BLaER1 treated with 17β-estradiol and CSF1 and Interleukin-3, amounts not matched to agents 10 nM and 100 nM (cell line): Measurements from ENCODE around the gene ETDC.
"Not testable (repeated sequence)": the region's sequence is repeated elsewhere in the genome, so short reads cannot be mapped to it uniquely, and the experiment has no call there.

ENCODE experiments used
- H3K27ac ChIP-seq, 11 experiments: shearing (Covaris generic); formaldehyde crosslinking; 2 replicates each; pipeline ENCODE4 v1.8.1; 2022
- H3K27me3 ChIP-seq, 11 experiments: shearing (Covaris generic); formaldehyde crosslinking; 2 replicates each; pipeline ENCODE4 v1.8.1; 2022
- H3K36me3 ChIP-seq, 11 experiments: shearing (Covaris generic); formaldehyde crosslinking; 2 replicates each; pipeline ENCODE4 v1.8.1; 2022
- H3K4me1 ChIP-seq, 10 experiments: shearing (Covaris generic); formaldehyde crosslinking; 2 replicates each; pipeline ENCODE4 v1.8.1; 2022
- H3K4me2 ChIP-seq, 11 experiments: shearing (Covaris generic); formaldehyde crosslinking; 2 replicates each; pipeline ENCODE4 v1.8.1; 2022
- H3K4me3 ChIP-seq, 10 experiments: shearing (Covaris generic); formaldehyde crosslinking; 2 replicates each; pipeline ENCODE4 v1.8.1; 2022
- H3K9ac ChIP-seq, 11 experiments: shearing (Covaris generic); formaldehyde crosslinking; 2 replicates each; pipeline ENCODE4 v1.8.1; 2022
- H3K9me3 ChIP-seq, 11 experiments: shearing (Covaris generic); formaldehyde crosslinking; replicated peaks in 1 of 11; 2 replicates each; pipeline ENCODE4 v1.8.1; 2022
- H4K20me1 ChIP-seq, 11 experiments: shearing (Covaris generic); formaldehyde crosslinking; 2 replicates each; pipeline ENCODE4 v1.8.1; 2022
- Cebpa-rat ChIP-seq, 11 experiments: shearing (Covaris generic); IDR thresholded peaks; 2 replicates each; pipeline ENCODE4 v1.8.1; 2022

Gene ETDC

DNA sequence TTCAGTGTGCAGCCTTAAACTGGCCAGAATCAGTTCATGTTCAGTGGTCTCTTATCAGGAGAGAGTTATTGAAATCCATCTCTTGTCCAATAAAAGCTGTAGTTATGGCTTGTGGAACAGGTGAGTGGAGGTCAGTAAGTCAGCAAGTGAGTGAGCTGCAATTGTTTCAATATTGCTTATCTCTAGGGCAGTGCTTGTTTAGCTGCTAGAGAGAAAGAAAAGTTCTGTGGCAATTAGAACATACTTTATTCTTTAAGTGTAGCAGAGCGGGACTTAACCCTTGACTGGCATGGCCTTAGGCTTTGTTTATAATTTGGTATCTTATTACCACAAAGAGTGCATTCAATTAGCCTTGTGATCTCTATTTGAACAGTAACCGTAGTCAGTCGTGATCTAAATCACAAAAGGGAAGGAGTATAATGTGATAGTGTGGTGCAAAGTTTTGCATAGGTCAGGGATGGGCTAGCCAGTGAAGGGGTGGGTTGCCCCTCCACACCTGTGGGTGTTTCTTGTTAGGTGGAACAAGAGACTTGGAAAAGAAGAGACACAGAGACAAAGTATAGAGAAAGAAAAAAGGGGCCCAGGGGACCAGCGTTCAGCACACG lies 6.9 kb upstream of the ETDC start:
- Histone ChIP-seq H3K27ac (no peak overlapping the region), H3K27me3 (peaks cover 0 to 99% (median 82%) of the 10 kb centered on the region in 11 experiments), H3K9me3 (no peaks in the 10 kb centered on the region; a peak in 1 of 22 replicates), H3K4me2 (no peak overlapping the region), H3K4me3 (no peak overlapping the region), H3K4me1 (peaks cover 0 to 7% (median 4%) of the 10 kb centered on the region in 10 experiments; a peak in 6 of 20 replicates), H3K9ac (no peak overlapping the region), H3K36me3 (no peaks in the 10 kb centered on the region), H4K20me1 (peaks cover 0 to 24% (median 9%) of the 10 kb centered on the region in 11 experiments; a peak in 6 of 22 replicates)
- TF ChIP-seq Cebpa-rat (IDR thresholded peaks at IDR 0.05), result no peak

DNA sequence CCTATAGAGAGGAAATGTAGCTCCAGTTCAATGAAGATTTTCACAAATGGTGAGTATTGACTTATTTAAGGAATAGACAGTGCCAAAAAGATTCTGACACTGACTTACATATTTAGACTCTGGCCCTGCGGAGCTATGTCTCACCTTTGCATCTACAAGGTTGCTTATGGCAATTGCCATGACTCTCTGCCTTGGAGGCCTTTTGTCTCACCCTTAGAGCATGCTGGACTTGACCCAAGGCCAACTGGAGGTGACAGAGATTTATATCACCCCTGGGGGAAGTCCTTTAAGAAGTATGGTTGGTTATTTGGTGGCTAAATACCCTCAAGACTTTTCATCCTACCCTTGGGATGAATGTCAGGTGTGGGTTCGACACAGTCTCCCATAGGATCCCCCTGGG lies 4.5 kb upstream of the ETDC start:
- peaks cover 0 to 13% (median 6%) of the 10 kb centered on the region in 10 experiments; a peak in 6 of 20 replicates for H3K4me1 ChIP-seq
- H3K27ac ChIP-seq, result no peak overlapping the region
- peaks cover 0 to 24% (median 9%) of the 10 kb centered on the region in 11 experiments; a peak in 6 of 22 replicates for H4K20me1 ChIP-seq
- no peak overlapping the region for H3K4me2 ChIP-seq
- no peak overlapping the region for H3K4me3 ChIP-seq
- H3K36me3 ChIP-seq, result no peaks in the 10 kb centered on the region
- H3K27me3 ChIP-seq, result peaks cover 16 to 100% (median 96%) of the 10 kb centered on the region in 11 experiments
- TF ChIP-seq Cebpa-rat (IDR thresholded peaks at IDR 0.05), result no peak
- H3K9me3 ChIP-seq, result no peaks in the 10 kb centered on the region; a peak in 1 of 22 replicates
- no peak overlapping the region for H3K9ac ChIP-seq

DNA sequence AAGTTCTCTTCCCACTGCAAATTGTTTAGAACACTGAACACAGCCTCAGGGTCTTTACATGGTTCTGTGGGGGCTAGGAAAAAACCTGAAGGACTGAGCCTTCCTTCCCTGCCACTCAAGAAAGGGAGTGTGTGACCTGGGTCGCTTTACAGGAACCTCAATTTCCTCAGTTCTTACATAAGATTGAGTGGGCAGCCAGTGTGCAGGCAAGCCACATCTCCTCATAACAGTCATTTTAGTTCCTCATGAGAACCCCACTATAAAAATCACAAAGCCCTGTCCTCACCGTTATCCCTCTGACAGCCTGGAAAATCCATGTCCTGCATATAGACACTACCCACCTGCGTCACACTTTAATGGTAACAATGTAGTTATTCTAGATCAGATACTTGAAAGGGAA lies 2.1 kb upstream of the ETDC start:
- Histone ChIP-seq H3K9ac (no peak overlapping the region), H3K4me1 (peaks cover 0 to 13% (median 0%) of the 10 kb centered on the region in 10 experiments; a peak in 4 of 20 replicates), H3K36me3 (no peaks in the 10 kb centered on the region), H3K27me3 (peaks cover 40 to 100% (median 94%) of the 10 kb centered on the region in 11 experiments), H3K27ac (no peak overlapping the region), H4K20me1 (peaks cover 0 to 17% (median 9%) of the 10 kb centered on the region in 11 experiments; a peak in 4 of 22 replicates), H3K4me2 (peak overlapping the region in 2 of 11 experiments; percentile 12 to 17; a peak in 2 of 22 replicates), H3K9me3 (peaks cover 0 to 8% (median 0%) of the 10 kb centered on the region in 11 experiments; a peak in 2 of 22 replicates), H3K4me3 (no peak overlapping the region)
- no peak for TF ChIP-seq Cebpa-rat (IDR thresholded peaks at IDR 0.05)

- Histone ChIP-seq H3K27ac (no peak overlapping the region), H3K4me2 (no peak overlapping the region), H4K20me1 (peaks cover 0 to 17% (median 6%) of the 10 kb centered on the region in 11 experiments; a peak in 4 of 22 replicates), H3K4me1 (peaks cover 0 to 13% (median 0%) of the 10 kb centered on the region in 10 experiments; a peak in 4 of 20 replicates), H3K9me3 (peaks cover 0 to 20% (median 0%) of the 10 kb centered on the region in 11 experiments; a peak in 5 of 22 replicates), H3K9ac (no peak overlapping the region), H3K27me3 (peaks cover 52 to 100% (median 92%) of the 10 kb centered on the region in 11 experiments), H3K36me3 (no peaks in the 10 kb centered on the region), H3K4me3 (no peak overlapping the region)
- no peak for TF ChIP-seq Cebpa-rat (IDR thresholded peaks at IDR 0.05)
Measured at GRCh38 chrX:135308345-135308855, 880 bp upstream of the ETDC start.

DNA sequence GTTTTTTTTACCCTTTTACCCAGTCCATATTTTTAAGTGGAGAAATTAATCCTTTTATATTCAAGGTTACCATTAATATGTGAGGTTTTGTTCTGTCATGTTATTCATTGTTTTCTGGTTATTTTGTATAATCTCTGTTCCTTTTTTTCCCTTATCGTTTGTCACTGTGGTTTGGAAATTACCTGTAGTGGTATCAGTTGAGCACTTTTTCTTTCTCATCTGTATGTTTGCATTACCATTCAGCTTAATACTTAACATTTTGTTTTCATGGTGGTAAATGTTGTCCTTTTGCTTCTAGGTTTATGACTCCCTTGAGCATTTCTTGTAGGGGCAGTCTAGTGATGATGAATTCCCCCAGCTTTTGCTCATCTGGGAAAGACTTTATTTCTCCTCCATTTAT lies 6.6 kb downstream of the ETDC start:
- no peaks in the 10 kb centered on the region for H3K4me1 ChIP-seq
- H3K9me3 ChIP-seq, result peaks cover 27 to 84% (median 38%) of the 10 kb centered on the region in 11 experiments
- H3K9ac ChIP-seq, result no peak overlapping the region
- peaks cover 7 to 28% (median 11%) of the 10 kb centered on the region in 11 experiments; a peak in 12 of 22 replicates for H3K36me3 ChIP-seq
- no peak for TF ChIP-seq Cebpa-rat (IDR thresholded peaks at IDR 0.05)
- H3K4me2 ChIP-seq, result no peak overlapping the region
- H3K27me3 ChIP-seq, result peaks cover 43 to 90% (median 77%) of the 10 kb centered on the region in 11 experiments
- no peak overlapping the region for H3K27ac ChIP-seq
- H4K20me1 ChIP-seq, result peaks cover 0 to 3% (median 0%) of the 10 kb centered on the region in 11 experiments; a peak in 1 of 22 replicates
- H3K4me3 ChIP-seq, result no peak overlapping the region

DNA sequence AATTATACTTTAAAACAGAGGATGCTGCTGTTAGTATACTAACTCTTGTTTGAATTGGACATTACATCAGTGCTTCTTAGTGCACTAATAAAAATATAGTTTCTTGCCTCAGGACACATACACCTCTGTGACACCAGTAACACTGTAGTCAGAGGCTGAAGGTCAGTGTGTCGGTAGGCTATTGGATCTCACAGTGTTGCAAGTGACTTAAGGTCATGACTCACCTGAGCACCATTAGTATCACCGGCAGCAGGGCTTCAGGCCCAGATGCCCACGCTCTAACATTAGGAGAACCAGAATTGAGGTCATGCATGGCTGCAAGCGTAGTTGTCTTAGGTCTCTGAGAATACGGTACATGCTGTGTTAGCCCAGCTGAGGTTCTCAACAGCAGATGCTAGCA lies 15.2 kb downstream of the ETDC start:
- Histone ChIP-seq H3K9ac (no peak overlapping the region), H4K20me1 (no peaks in the 10 kb centered on the region; a peak in 1 of 22 replicates), H3K36me3 (peaks cover 14 to 86% (median 32%) of the 10 kb centered on the region in 11 experiments; a peak in 18 of 22 replicates), H3K27ac (no peak overlapping the region), H3K4me3 (no peak overlapping the region), H3K4me2 (no peak overlapping the region), H3K4me1 (no peaks in the 10 kb centered on the region), H3K27me3 (peaks cover 27 to 67% (median 53%) of the 10 kb centered on the region in 11 experiments), H3K9me3 (peaks cover 59 to 88% (median 77%) of the 10 kb centered on the region in 11 experiments)
- no peak for TF ChIP-seq Cebpa-rat (IDR thresholded peaks at IDR 0.05)

DNA sequence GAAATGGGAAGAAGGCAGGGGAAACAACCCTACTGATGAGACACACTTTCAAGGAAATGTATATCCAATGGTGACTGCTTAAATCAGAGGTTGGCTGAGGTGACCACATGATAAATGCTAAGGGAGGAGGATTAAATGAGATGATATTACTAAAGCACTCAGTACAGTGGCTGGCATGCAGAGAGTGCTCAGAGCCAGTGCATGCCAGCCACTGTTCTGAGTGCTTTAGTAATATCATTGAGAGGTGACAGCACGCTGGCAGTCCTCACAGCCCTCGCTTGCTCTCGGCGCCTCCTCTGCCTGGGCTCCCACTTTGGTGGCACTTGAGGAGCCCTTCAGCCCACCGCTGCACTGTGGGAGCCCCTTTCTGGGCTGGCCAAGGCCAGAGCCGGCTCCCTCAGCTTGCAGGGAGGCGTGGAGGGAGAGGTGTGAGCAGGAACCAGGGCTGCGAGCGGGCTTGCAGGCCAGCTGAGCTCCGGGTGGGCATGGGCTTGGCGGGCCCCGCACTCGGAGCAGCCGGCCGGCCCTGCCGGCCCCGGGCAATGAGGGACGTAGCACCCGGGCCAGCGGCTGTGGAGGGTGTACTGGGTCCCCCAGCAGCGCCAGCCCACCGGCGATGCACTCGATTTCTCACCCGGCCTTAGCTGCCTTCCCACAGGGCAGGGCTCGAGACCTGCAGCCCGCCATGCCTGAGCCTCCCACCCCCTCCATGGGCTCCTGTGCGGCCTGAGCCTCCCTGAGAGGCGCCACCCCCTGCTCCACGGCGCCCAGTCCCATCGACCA lies 15.9 kb downstream of the ETDC start:
- Histone ChIP-seq H3K27me3 (peaks cover 34 to 72% (median 58%) of the 10 kb centered on the region in 11 experiments), H3K9me3 (peaks cover 59 to 81% (median 73%) of the 10 kb centered on the region in 11 experiments), H3K36me3 (peaks cover 14 to 85% (median 35%) of the 10 kb centered on the region in 11 experiments; a peak in 19 of 22 replicates)
- H3K4me1 ChIP-seq, H3K4me2 ChIP-seq, H3K9ac ChIP-seq, H4K20me1 ChIP-seq, H3K4me3 ChIP-seq, H3K27ac ChIP-seq: not testable (repeated sequence)

DNA sequence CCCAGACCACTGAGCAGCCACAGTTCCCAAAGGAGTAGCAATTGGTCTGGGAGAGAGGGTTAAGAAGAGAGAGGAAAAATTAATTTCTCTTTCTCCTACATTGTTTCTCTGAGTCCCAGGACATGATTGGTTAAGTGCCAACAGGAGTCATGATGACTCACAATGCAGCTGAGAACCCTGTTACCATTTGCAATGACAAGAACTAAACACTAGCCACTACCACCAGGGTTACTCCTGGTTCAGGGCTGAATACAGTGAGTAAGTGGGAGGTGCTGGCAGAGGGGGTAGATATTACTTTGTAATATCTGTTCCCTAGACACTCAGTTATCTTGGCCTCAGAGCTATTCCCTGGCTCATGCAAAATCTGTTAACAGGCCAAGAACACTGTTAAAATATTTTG lies 18.0 kb downstream of the ETDC start:
- Histone ChIP-seq H3K27me3 (peaks cover 55 to 78% (median 67%) of the 10 kb centered on the region in 11 experiments), H3K9ac (no peak overlapping the region), H3K4me3 (no peak overlapping the region), H3K4me1 (no peaks in the 10 kb centered on the region), H4K20me1 (peaks cover 0 to 18% (median 11%) of the 10 kb centered on the region in 11 experiments; a peak in 12 of 22 replicates), H3K36me3 (peaks cover 4 to 80% (median 22%) of the 10 kb centered on the region in 11 experiments; a peak in 15 of 22 replicates), H3K9me3 (peaks cover 40 to 62% (median 56%) of the 10 kb centered on the region in 11 experiments), H3K4me2 (no peak overlapping the region), H3K27ac (no peak overlapping the region)
- TF ChIP-seq Cebpa-rat (IDR thresholded peaks at IDR 0.05), result no peak
